IMR-90 (cell line): ENCODE measurements around the gene FOSL2. TPM values are rescaled to one million over a fixed set of nuclear protein-coding genes. Genes with fewer than 3 reads are reported as not detected.

Experiments
- ATAC-seq: fragments of 200-7000 bp; cut with Tn5 transposase; 2 replicates; pipeline ENCODE4 v1.9.1; 2020; ENCODE audit warnings: low read depth, mild to moderate bottlenecking, moderate library complexity
- BruUV-seq: library from RNA; stranded (reverse); fragments of 400-500 nt; replicated peaks from 2 replicates; lab custom pipeline; 2021; lab: Mats Ljungman, UMichigan
- CTCF ChIA-PET: fragments of 300-600 bp; formaldehyde crosslinking; extraction: SDS; loops from one replicate; lab custom pipeline; 2021; ENCODE audit warnings: antibody characterized with exemption; lab: Yijun Ruan, JAX
- POLR2A ChIA-PET: fragments of 300-600 bp; sonication (Branson Sonifier 250); formaldehyde crosslinking; loops from one replicate; lab custom pipeline; 2022; ENCODE audit warnings: antibody characterized with exemption; ENCODE audit not compliant: unreplicated experiment; lab: Charles Lee
- DNase-seq: peaks from one replicate; pipeline ENCODE4 v3.0.0; 2013
- H2AFZ ChIP-seq: replicated peaks from 2 replicates; pipeline ENCODE3; 2013; ENCODE audit warnings: low read length, mild to moderate bottlenecking; ENCODE audit not compliant: poor library complexity
- H2AK5ac ChIP-seq: 2 replicates; pipeline ENCODE4 v1.6.1; 2013; ENCODE audit warnings: low read depth, low read length, inconsistent platforms
- H2AK9ac ChIP-seq: replicated peaks from 2 replicates; pipeline ENCODE3; 2013; ENCODE audit warnings: mild to moderate bottlenecking, low read depth, low read length, moderate library complexity; ENCODE audit not compliant: poor library complexity
- H2BK120ac ChIP-seq: 2 replicates; pipeline ENCODE4 v1.6.1; 2013; ENCODE audit warnings: low read depth, low read length, inconsistent platforms
- H2BK15ac ChIP-seq: 3 replicates; pipeline ENCODE4 v1.6.1; 2013; ENCODE audit warnings: low read depth, low read length, inconsistent platforms
- H2BK20ac ChIP-seq: 2 replicates; pipeline ENCODE4 v1.6.1; 2013; ENCODE audit warnings: low read depth, mild to moderate bottlenecking, inconsistent platforms, low read length, moderate library complexity
- H2BK5ac ChIP-seq: 2 replicates; pipeline ENCODE4 v1.6.1; 2013; ENCODE audit warnings: mild to moderate bottlenecking, low read depth, low read length, inconsistent platforms; ENCODE audit not compliant: poor library complexity, severe bottlenecking
- H3K14ac ChIP-seq: replicated peaks from 2 replicates; pipeline ENCODE4 v1.6.1; 2013; ENCODE audit warnings: low read depth, low read length, inconsistent platforms
- H3K18ac ChIP-seq: 2 replicates; pipeline ENCODE4 v1.6.1; 2013; ENCODE audit warnings: low read depth, low read length, control low read depth
- H3K23ac ChIP-seq: 2 replicates; pipeline ENCODE4 v1.6.1; 2013; ENCODE audit warnings: low read depth, low read length, inconsistent platforms
- H3K27ac ChIP-seq: 2 replicates; pipeline ENCODE4 v1.5.1; 2013; ENCODE audit warnings: mild to moderate bottlenecking, control low read depth, low read length; ENCODE audit not compliant: insufficient read depth
- H3K27me3 ChIP-seq: 2 replicates; pipeline ENCODE4 v1.6.1; 2013; ENCODE audit warnings: low read length; ENCODE audit not compliant: control insufficient read depth, insufficient read depth
- H3K36me3 ChIP-seq: 2 replicates; pipeline ENCODE4 v1.6.1; 2013; ENCODE audit warnings: low read length, mixed read lengths; ENCODE audit not compliant: control insufficient read depth, insufficient read depth
- H3K4ac ChIP-seq: 2 replicates; pipeline ENCODE4 v1.6.1; 2013; ENCODE audit warnings: low read depth, low read length, inconsistent platforms
- H3K4me1 ChIP-seq: 2 replicates; pipeline ENCODE4 v1.6.1; 2013; ENCODE audit warnings: low read length, mixed read lengths; ENCODE audit not compliant: control insufficient read depth, insufficient read depth
- H3K4me2 ChIP-seq: 2 replicates; pipeline ENCODE4 v1.6.1; 2013; ENCODE audit warnings: low read depth, mild to moderate bottlenecking, control low read depth, low read length, moderate library complexity
- H3K4me3 ChIP-seq: 2 replicates; pipeline ENCODE4 v1.5.1; 2013; ENCODE audit warnings: low read depth, mild to moderate bottlenecking, control low read depth, low read length, moderate library complexity; ENCODE audit not compliant: insufficient read depth
- H3K56ac ChIP-seq: 2 replicates; pipeline ENCODE4 v1.6.1; 2013; ENCODE audit warnings: low read length, inconsistent platforms; ENCODE audit not compliant: insufficient read depth; ENCODE audit errors: extremely low read depth
- H3K79me1 ChIP-seq, 2 experiments: 2 replicates each; pipeline ENCODE4 v1.6.1; 2013; ENCODE audit warnings: low read length in 2 of 2, inconsistent platforms in 1 of 2, low read depth in 1 of 2
- H3K9ac ChIP-seq: 2 replicates; pipeline ENCODE4 v1.6.1; 2013; ENCODE audit warnings: low read depth, low read length, control low read depth
- H3K9me1 ChIP-seq: 2 replicates; pipeline ENCODE4 v1.6.1; 2013; ENCODE audit warnings: low read length, inconsistent platforms; ENCODE audit not compliant: insufficient read depth
- H3K9me3 ChIP-seq: 2 replicates; pipeline ENCODE4 v1.6.1; 2013; ENCODE audit warnings: low read length; ENCODE audit not compliant: control insufficient read depth, insufficient read depth
- H4K20me1 ChIP-seq: 2 replicates; pipeline ENCODE4 v1.6.1; 2013; ENCODE audit warnings: low read length, inconsistent platforms; ENCODE audit not compliant: insufficient read depth
- H4K5ac ChIP-seq: 2 replicates; pipeline ENCODE4 v1.6.1; 2013; ENCODE audit warnings: mild to moderate bottlenecking, low read depth, low read length, control low read depth
- H4K8ac ChIP-seq, 2 experiments: 2 replicates each; pipeline ENCODE4 v1.6.1; 2013; ENCODE audit warnings: low read depth in 2 of 2, low read length in 2 of 2, control low read depth in 1 of 2, inconsistent platforms in 1 of 2
- H4K91ac ChIP-seq: 2 replicates; pipeline ENCODE4 v1.6.1; 2013; ENCODE audit warnings: low read depth, low read length, inconsistent platforms; ENCODE audit not compliant: insufficient read depth
- CEBPB ChIP-seq: IDR thresholded peaks from 2 replicates; pipeline ENCODE4 v1.6.1; 2012; ENCODE audit warnings: low read depth, low read length, improper control_type of control experiment
- FOS ChIP-seq: fragments of 150-350 bp; IDR thresholded peaks from 2 replicates; pipeline ENCODE4 v1.6.1; 2016; ENCODE audit warnings: low read depth, low read length
- MAZ ChIP-seq: IDR thresholded peaks from 2 replicates; pipeline ENCODE4 v1.6.1; 2012; ENCODE audit warnings: low read depth, mild to moderate bottlenecking, low read length, improper control_type of control experiment, moderate library complexity, borderline replicate concordance
- RAD21 ChIP-seq: IDR thresholded peaks from 2 replicates; pipeline ENCODE4 v1.6.1; 2012; ENCODE audit warnings: low read length, improper control_type of control experiment
- SMC3 ChIP-seq: fragments of 150-350 bp; IDR thresholded peaks from 2 replicates; pipeline ENCODE4 v1.6.1; 2016; ENCODE audit warnings: low read depth, mild to moderate bottlenecking, antibody characterized with exemption, low read length, moderate library complexity
- WGBS, 2 experiments: methylation state at CpG; one replicate each; pipeline versions ENCODE4 v1.1.5 to v1.1.7; 2013; ENCODE audit warnings: missing lambda C conversion rate in 2 of 2; ENCODE audit not compliant: insufficient read length in 1 of 2; ENCODE audit errors: extremely low coverage in 2 of 2; 5-methylcytosine and 5-hydroxymethylcytosine counted together
- dilution Hi-C: fragments of 300-500 bp; cut with HindIII; formaldehyde crosslinking; loops from one replicate; pipeline ENCODE4 v1.14.3; 2018; ENCODE audit warnings: low sequenced_read_pairs; ENCODE audit not compliant: unreplicated experiment
- in situ Hi-C: fragments of 300-500 bp; cut with MboI; formaldehyde crosslinking; loops from 3 replicates; pipeline ENCODE4 v1.14.3; 2019; ENCODE audit warnings: low sequenced_read_pairs, inconsistent platforms, mixed read lengths
- intact Hi-C: fragments of 100-400 bp; cut with micrococcal nuclease; formaldehyde crosslinking; loops from 2 replicates; pipeline ENCODE4 v1.10.0; 2022
- polyA plus RNA-seq, 3 experiments: library from polyadenylated mRNA; depleted of rRNA; stranded (reverse); fragments of >200 nt; gene quantifications; 2 replicates each; pipeline ENCODE4 v1.2.3, GENCODE V29; 2012; ENCODE audit warnings: low replicate concordance in 1 of 3
- total RNA-seq: library from RNA; depleted of rRNA; stranded (reverse); fragments of >200 nt; gene quantifications from 2 replicates; pipeline ENCODE4 v1.2.3, GENCODE V29; 2012

The FOSL2 gene
- total and polyA plus RNA-seq, 2 of the 4 experiments (the other 2 are of a cell fraction) = 31.4 to 46.3 TPM

DNA sequence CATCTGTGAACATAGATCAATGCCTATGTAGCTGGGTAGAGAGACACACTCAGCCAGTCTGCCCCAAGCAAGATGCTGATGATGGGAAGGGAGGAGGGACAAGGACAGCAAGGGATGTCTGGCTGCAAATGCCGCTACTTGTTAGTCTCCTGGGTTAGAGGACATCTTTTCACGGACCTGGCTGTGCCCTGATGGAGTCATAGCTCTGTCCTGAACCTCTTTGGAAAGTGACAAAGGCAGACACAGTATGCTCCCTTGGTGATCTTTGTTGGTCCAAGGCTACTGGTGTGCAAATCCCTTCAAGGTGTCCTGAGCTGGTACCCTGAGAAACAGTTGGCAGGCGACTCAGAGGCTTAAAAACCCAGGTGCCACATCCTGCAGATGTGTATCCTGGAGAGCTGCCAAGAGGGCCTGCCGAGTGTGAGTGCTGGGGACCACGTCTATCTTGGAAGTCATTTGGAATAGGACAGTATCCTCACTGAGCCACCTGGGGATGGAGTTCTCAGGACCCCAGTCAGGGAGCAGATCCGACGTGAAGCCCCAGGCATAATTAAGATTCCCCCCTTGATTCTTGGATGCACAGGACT is 10.8 kb downstream of the FOSL2 start:
- H3K27ac ChIP-seq = no peak overlapping the region
- ATAC-seq (no peak), DNase-seq (no peak)
- H3K9ac ChIP-seq = no peak overlapping the region
- H3K14ac ChIP-seq = no peak overlapping the region
- 0 out of 4 replicates have a peak overlapping the region, but pooled peaks of 1 of the 2 experiments have one; percentile 5 for H4K8ac ChIP-seq
- peaks cover 61% of the 10 kb centered on the region for H3K9me1 ChIP-seq
- no peak overlapping the region for H2AFZ ChIP-seq
- H2BK120ac ChIP-seq = no peak overlapping the region
- peaks cover 91% of the 10 kb centered on the region for H3K36me3 ChIP-seq
- dilution Hi-C loops = no loop called here
- H3K27me3 ChIP-seq = no peaks in the 10 kb centered on the region
- H3K79me1 ChIP-seq = peaks cover 25 to 100% of the 10 kb centered on the region in 2 experiments
- H3K9me3 ChIP-seq = no peaks in the 10 kb centered on the region
- no peak overlapping the region for H2BK15ac ChIP-seq
- TF ChIP-seq MAZ (no peak), CEBPB (no peak), SMC3 (no peak), FOS (no peak), RAD21 (no peak)
- ChIA-PET CTCF (no interaction called here), POLR2A (no interaction called here)
- H4K5ac ChIP-seq = no peak overlapping the region
- WGBS, 2 experiments = 93% methylated on average over 5 of the region's 7 CpGs; no CpG with 5 or more reads in 1 of the 2 experiments
- intact Hi-C loops = no loop called here
- H3K18ac ChIP-seq = no peak overlapping the region
- H2AK9ac ChIP-seq = no peak overlapping the region
- H3K4me1 ChIP-seq = peaks cover 61% of the 10 kb centered on the region
- H4K91ac ChIP-seq = no peak overlapping the region
- H3K56ac ChIP-seq = no peak overlapping the region
- H3K4ac ChIP-seq = no peak overlapping the region
- no peak overlapping the region for H3K4me3 ChIP-seq
- no peak overlapping the region for H2BK20ac ChIP-seq
- no peak overlapping the region for H2BK5ac ChIP-seq
- peak overlapping the region; percentile 41; the same call in 1 of the 2 replicates for H3K23ac ChIP-seq
- no peak overlapping the region for H2AK5ac ChIP-seq
- in situ Hi-C loops = no loop called here
- no peak overlapping the region for H3K4me2 ChIP-seq
- peaks cover 100% of the 10 kb centered on the region for H4K20me1 ChIP-seq
- BruUV-seq = no TSS peak
